Panc1 (cell line): Measurements from ENCODE around the gene ZNF407. TPM values are rescaled to one million over a fixed set of nuclear protein-coding genes. Genes with fewer than 3 reads are reported as not detected.

Experiments
- ATAC-seq: fragments of 200-7000 bp; cut with Tn5 transposase; 2 replicates; pipeline ENCODE4 v1.9.1; 2020; ENCODE audit warnings: mild to moderate bottlenecking, moderate library complexity
- BruUV-seq: library from RNA; stranded (reverse); fragments of 400-500 nt; replicated peaks from 2 replicates; lab custom pipeline; 2021; lab: Mats Ljungman, UMichigan
- CTCF ChIA-PET: fragments of 300-600 bp; sonication (Branson Sonifier 250); formaldehyde crosslinking; loops from one replicate; lab custom pipeline; 2022; ENCODE audit warnings: antibody characterized with exemption; lab: Charles Lee
- POLR2A ChIA-PET: fragments of 300-600 bp; sonication (Branson Sonifier 250); formaldehyde crosslinking; loops from one replicate; lab custom pipeline; 2022; ENCODE audit warnings: antibody characterized with exemption; lab: Charles Lee
- DNase-seq: peaks from one replicate; pipeline ENCODE4 v3.0.0-alpha.2; 2010; ENCODE audit warnings: low read depth, low spot score
- H3K27ac ChIP-seq: 2 replicates; pipeline ENCODE4 v1.5.1; 2011; ENCODE audit warnings: mild to moderate bottlenecking, low read length, inconsistent platforms
- H3K27me3 ChIP-seq: fragments of 200-500 bp; sonication (Bioruptor generic); 2 replicates; pipeline ENCODE4 v1.6.0; 2014; ENCODE audit warnings: low read length, inconsistent platforms; ENCODE audit not compliant: control insufficient read depth, insufficient read depth
- H3K36me3 ChIP-seq: fragments of 200-500 bp; sonication (Bioruptor generic); 2 replicates; pipeline ENCODE4 v1.5.1; 2014; ENCODE audit warnings: inconsistent platforms, mild to moderate bottlenecking, low read length, moderate library complexity; ENCODE audit not compliant: control insufficient read depth, insufficient read depth
- H3K4me1 ChIP-seq: 2 replicates; pipeline ENCODE4 v1.5.1; 2011; ENCODE audit warnings: inconsistent platforms, mild to moderate bottlenecking, low read length, moderate library complexity; ENCODE audit not compliant: control insufficient read depth, insufficient read depth
- H3K4me3 ChIP-seq, 2 experiments: 2 replicates each; pipeline ENCODE4 v1.5.1; 2011 to 2012; ENCODE audit warnings: low read depth in 2 of 2, low read length in 2 of 2, mild to moderate bottlenecking in 2 of 2, inconsistent platforms in 1 of 2, moderate library complexity in 1 of 2
- H3K9me3 ChIP-seq: fragments of 200-500 bp; sonication (Bioruptor generic); 2 replicates; pipeline ENCODE4 v1.5.1; 2014; ENCODE audit warnings: low read depth, mild to moderate bottlenecking, inconsistent platforms, low read length, moderate library complexity; ENCODE audit not compliant: control insufficient read depth, insufficient read depth
- POLR2AphosphoS5 ChIP-seq: IDR thresholded peaks from 2 replicates; pipeline ENCODE4 v1.6.1; 2012; ENCODE audit warnings: mild to moderate bottlenecking, low read depth, low read length, moderate library complexity
- SIN3A ChIP-seq: IDR thresholded peaks from 2 replicates; pipeline ENCODE4 v1.6.1; 2012; ENCODE audit warnings: low read depth, mild to moderate bottlenecking, low read length, moderate library complexity, borderline replicate concordance; ENCODE audit not compliant: insufficient read depth
- TCF7L2 ChIP-seq: IDR thresholded peaks from 2 replicates; pipeline ENCODE4 v1.6.1; 2011; ENCODE audit warnings: mild to moderate bottlenecking, low read depth, low read length, inconsistent platforms
- in situ Hi-C: cut with HindIII; loops from 2 replicates; pipeline ENCODE4 v1.10.0; 2016; ENCODE audit warnings: low sequenced_read_pairs, low pct_unique_long_range_greater_than_20kb
- intact Hi-C: fragments of 100-400 bp; cut with micrococcal nuclease; formaldehyde crosslinking; loops from one replicate; pipeline ENCODE4 v1.10.0; 2022; ENCODE audit not compliant: unreplicated experiment
- total RNA-seq: library from RNA; stranded (reverse); gene quantifications from one replicate; pipeline ENCODE4 v1.2.1, GENCODE V29; 2021; ENCODE audit not compliant: unreplicated experiment
- TF ChIP-seq, protein P1 (sequence below): fragments of 450-650 bp; IDR thresholded peaks from 2 replicates; pipeline ENCODE4 v1.5.1; 2017; ENCODE audit warnings: mild to moderate bottlenecking
- TF ChIP-seq, protein P2 (sequence below), 2 experiments: IDR thresholded peaks; 2 replicates each; pipeline ENCODE4 v1.6.1; 2011 to 2012; ENCODE audit warnings: low read depth in 2 of 2, control low read depth in 1 of 2, low read length in 1 of 2, mild to moderate bottlenecking in 1 of 2, moderate library complexity in 1 of 2; ENCODE audit not compliant: insufficient read depth in 1 of 2

The ZNF407 gene
- total RNA-seq, 1 experiment from 2014 or later: 16.8 TPM

DNA sequence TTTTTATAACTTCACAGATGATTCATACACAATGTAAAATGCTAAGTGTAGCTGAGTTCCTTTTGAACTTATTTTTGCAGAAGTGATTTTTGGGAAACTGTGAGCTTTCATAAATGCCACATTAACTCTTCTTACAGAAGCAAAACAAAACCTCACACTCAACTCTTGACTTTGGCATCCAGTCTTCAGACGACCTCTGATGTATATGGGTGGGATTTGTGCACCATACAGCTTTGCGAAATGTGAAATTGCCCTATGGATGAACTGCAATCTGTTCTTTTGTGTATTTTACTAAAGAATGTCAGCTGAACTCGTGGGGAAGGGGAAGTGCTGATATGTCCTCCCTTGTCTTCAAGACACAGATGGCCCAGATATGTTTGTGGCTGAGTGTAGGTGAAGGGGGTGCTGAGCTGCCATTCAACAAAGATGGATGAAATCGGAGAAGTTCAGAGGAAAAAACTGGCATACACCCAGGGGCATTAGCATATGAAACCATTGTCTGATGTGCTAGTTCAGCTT, 393.0 kb downstream of the ZNF407 start:
- ChIA-PET POLR2A (interaction anchor here (0.5 kb wide), 1 partner anchor 317 kb away, joined by 3 read pairs; no protein-coding TSS in a partner anchor), CTCF (no interaction called here)
- DNase-seq (no peak), ATAC-seq (no peak)
- TF ChIP-seq, protein P1, sequence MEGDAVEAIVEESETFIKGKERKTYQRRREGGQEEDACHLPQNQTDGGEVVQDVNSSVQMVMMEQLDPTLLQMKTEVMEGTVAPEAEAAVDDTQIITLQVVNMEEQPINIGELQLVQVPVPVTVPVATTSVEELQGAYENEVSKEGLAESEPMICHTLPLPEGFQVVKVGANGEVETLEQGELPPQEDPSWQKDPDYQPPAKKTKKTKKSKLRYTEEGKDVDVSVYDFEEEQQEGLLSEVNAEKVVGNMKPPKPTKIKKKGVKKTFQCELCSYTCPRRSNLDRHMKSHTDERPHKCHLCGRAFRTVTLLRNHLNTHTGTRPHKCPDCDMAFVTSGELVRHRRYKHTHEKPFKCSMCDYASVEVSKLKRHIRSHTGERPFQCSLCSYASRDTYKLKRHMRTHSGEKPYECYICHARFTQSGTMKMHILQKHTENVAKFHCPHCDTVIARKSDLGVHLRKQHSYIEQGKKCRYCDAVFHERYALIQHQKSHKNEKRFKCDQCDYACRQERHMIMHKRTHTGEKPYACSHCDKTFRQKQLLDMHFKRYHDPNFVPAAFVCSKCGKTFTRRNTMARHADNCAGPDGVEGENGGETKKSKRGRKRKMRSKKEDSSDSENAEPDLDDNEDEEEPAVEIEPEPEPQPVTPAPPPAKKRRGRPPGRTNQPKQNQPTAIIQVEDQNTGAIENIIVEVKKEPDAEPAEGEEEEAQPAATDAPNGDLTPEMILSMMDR: no peak
- TF ChIP-seq TCF7L2 (no peak), SIN3A (no peak), POLR2AphosphoS5 (no peak)
- TF ChIP-seq, protein P2, sequence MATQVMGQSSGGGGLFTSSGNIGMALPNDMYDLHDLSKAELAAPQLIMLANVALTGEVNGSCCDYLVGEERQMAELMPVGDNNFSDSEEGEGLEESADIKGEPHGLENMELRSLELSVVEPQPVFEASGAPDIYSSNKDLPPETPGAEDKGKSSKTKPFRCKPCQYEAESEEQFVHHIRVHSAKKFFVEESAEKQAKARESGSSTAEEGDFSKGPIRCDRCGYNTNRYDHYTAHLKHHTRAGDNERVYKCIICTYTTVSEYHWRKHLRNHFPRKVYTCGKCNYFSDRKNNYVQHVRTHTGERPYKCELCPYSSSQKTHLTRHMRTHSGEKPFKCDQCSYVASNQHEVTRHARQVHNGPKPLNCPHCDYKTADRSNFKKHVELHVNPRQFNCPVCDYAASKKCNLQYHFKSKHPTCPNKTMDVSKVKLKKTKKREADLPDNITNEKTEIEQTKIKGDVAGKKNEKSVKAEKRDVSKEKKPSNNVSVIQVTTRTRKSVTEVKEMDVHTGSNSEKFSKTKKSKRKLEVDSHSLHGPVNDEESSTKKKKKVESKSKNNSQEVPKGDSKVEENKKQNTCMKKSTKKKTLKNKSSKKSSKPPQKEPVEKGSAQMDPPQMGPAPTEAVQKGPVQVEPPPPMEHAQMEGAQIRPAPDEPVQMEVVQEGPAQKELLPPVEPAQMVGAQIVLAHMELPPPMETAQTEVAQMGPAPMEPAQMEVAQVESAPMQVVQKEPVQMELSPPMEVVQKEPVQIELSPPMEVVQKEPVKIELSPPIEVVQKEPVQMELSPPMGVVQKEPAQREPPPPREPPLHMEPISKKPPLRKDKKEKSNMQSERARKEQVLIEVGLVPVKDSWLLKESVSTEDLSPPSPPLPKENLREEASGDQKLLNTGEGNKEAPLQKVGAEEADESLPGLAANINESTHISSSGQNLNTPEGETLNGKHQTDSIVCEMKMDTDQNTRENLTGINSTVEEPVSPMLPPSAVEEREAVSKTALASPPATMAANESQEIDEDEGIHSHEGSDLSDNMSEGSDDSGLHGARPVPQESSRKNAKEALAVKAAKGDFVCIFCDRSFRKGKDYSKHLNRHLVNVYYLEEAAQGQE (IDR thresholded peaks at IDR 0.05; ENCODE audit: insufficient read depth in 1 of 2, low read depth in 2 of 2, low read length in 1 of 2): no peak
- Histone ChIP-seq H3K27ac (no peak overlapping the region), H3K9me3 (no peaks in the 10 kb centered on the region), H3K27me3 (no peaks in the 10 kb centered on the region), H3K36me3 (no peaks in the 10 kb centered on the region), H3K4me3 (no peak overlapping the region), H3K4me1 (peaks cover 18% of the 10 kb centered on the region)
- intact Hi-C loops (no loop called here), in situ Hi-C loops (no loop called here)
- no TSS peak for BruUV-seq

DNA sequence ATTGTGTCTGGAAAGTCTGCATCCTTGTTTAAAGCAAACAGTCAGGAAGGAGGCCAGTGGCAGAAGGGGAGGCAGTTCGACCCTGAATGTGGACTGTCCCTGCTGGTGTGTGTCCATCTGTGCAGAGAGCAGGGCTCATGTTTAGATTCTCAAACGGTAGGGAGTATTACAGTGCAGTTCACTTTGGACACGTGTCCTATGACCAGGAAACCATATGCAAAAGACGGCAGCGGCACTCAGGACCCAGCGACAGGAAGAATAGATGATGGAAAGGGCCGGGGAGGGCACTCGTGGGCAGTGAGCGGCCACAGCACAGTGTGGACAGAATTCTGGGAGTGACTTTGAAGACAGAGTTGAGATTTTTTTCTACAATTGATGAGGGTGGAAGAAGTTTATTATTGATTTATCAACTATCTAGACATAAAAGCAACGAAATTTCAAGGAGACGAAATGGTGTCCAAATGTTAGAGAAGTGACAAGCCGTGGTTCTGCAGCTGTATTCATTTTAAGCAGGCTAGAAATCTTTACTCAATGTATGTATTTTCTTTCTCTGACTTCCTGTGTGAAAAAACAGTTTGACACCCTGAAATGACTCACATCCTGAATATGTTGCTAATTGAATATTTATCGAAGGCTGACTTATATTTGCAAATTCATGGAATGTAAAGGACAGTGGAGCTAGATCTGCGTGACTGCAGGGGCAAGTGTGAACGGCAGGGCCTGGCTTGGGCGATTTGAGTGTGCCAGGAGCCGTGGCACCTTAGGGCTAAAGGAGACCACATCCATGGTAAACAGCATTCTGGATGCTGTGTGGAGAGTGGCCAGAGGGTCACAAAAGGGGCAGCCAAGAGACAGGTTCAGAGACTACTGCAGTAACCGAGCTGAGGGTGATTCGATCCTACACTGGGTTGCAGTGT, 397.1 kb downstream of the ZNF407 start:
- Histone ChIP-seq H3K4me3 (peak overlapping the region; percentile 4 to 50; a peak in 3 of 4 replicates), H3K9me3 (no peaks in the 10 kb centered on the region), H3K4me1 (peaks cover 27% of the 10 kb centered on the region), H3K27ac (peak overlapping the region; percentile 70), H3K36me3 (no peaks in the 10 kb centered on the region), H3K27me3 (no peaks in the 10 kb centered on the region)
- no TSS peak for BruUV-seq
- intact Hi-C loops (no loop called here), in situ Hi-C loops (no loop called here)
- ChIA-PET CTCF (interaction anchor here (0.6 kb wide), 1 partner anchor 47 kb away, joined by 3 read pairs; no protein-coding TSS in a partner anchor), POLR2A (no interaction called here)
- DNase-seq: peak; percentile 80
- no peak for TF ChIP-seq TCF7L2
- TF ChIP-seq, protein P2 (IDR thresholded peaks at IDR 0.05; ENCODE audit: insufficient read depth in 1 of 2, low read depth in 2 of 2, low read length in 1 of 2): no peak
- TF ChIP-seq SIN3A: no peak
- TF ChIP-seq, protein P1: no peak
- TF ChIP-seq POLR2AphosphoS5: peak; percentile 25; the same call in 1 of the 2 replicates
- ATAC-seq: peak; percentile 87
